Measurements from ENCODE around the gene SOX2.

DNA sequence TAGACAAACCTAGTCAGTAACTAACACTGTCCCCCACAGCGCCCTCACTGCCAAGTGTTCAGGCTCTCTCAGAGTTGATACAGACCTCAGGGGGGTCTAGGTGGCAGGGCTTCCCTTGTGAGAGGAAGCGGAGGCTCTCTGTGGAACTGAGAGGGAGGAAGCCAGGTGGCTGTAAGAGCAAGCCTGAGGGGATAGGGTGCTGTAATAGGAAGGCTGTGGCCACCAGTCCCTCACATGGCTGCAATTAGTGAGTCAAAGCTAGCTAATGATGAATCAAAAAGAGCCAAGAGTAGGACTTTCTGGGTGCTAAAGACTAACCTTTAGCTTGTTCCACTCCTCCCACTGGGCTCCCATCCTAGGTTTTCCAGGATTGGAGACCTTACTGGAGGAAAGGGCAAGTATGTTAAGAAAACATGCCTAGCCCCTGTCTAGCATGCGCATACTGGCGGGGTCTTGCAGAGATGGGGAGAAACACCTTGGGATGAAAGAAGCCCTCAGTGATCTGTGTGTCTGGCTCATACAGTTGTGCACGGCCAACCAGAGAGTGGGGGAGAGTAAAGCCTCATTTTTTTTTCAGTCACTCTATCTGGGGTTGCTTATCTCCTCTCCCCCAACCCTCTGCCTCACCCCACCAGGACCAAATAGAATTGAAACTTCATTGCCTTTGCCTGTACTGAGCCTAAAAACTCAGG is 13.3 kb upstream of the SOX2 start:
- TF ChIP-seq CTCF (IDR thresholded peaks at IDR 0.05) (no peak), POLR2A (IDR thresholded peaks at IDR 0.05) (no peak)
